ENCODE measurements around the gene STAMBPL1. TPM values are rescaled to one million over a fixed set of nuclear protein-coding genes. Genes with fewer than 3 reads are reported as not detected.

STAMBPL1 gene
- total RNA-seq, 1 experiment from 2014 or later = 25.2 TPM

DNA sequence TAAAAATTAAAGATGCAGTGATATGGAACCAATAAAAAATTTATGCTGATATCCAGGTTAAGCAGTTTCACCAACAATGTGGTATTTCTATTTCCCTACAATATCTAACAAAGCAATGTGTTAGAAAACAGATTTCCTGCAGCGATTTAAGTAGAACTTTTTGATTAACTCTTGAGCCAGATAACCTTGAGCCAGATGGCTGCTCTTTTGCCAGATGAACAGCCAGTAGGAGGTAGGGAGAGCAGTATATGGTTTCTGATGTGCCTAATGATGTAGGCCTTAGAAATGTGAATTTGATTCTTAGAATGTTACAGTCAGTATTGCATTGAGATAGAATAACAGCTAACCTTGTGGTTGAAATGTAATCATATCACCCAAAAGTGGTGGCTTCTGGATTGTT, 31.1 kb downstream of the STAMBPL1 start:
- TF ChIP-seq SIN3A (IDR thresholded peaks at IDR 0.05; ENCODE audit: borderline replicate concordance, insufficient read depth, low read depth, low read length) (no peak), POLR2AphosphoS5 (IDR thresholded peaks at IDR 0.05; ENCODE audit: low read depth, low read length) (no peak), TCF7L2 (IDR thresholded peaks at IDR 0.05; ENCODE audit: low read depth, low read length) (no peak), REST (IDR thresholded peaks at IDR 0.05; ENCODE audit: insufficient read depth in 1 of 2, low read depth in 2 of 2, low read length in 1 of 2) (no peak)
- TF ChIP-seq, protein P1, sequence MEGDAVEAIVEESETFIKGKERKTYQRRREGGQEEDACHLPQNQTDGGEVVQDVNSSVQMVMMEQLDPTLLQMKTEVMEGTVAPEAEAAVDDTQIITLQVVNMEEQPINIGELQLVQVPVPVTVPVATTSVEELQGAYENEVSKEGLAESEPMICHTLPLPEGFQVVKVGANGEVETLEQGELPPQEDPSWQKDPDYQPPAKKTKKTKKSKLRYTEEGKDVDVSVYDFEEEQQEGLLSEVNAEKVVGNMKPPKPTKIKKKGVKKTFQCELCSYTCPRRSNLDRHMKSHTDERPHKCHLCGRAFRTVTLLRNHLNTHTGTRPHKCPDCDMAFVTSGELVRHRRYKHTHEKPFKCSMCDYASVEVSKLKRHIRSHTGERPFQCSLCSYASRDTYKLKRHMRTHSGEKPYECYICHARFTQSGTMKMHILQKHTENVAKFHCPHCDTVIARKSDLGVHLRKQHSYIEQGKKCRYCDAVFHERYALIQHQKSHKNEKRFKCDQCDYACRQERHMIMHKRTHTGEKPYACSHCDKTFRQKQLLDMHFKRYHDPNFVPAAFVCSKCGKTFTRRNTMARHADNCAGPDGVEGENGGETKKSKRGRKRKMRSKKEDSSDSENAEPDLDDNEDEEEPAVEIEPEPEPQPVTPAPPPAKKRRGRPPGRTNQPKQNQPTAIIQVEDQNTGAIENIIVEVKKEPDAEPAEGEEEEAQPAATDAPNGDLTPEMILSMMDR (IDR thresholded peaks at IDR 0.05) = no peak
- Histone ChIP-seq H3K36me3 (ENCODE audit: control insufficient read depth, insufficient read depth, low read length) (peaks cover 11% of the 10 kb centered on the region; the same call in 1 of the 2 replicates), H3K4me1 (ENCODE audit: control insufficient read depth, insufficient read depth, low read length) (no peaks in the 10 kb centered on the region), H3K27me3 (ENCODE audit: control insufficient read depth, insufficient read depth, low read length) (no peaks in the 10 kb centered on the region), H3K27ac (ENCODE audit: low read length) (no peak overlapping the region), H3K4me3 (ENCODE audit: low read depth in 2 of 2, low read length in 2 of 2) (no peak overlapping the region), H3K9me3 (ENCODE audit: control insufficient read depth, insufficient read depth, low read depth, low read length) (no peaks in the 10 kb centered on the region)
- ChIA-PET POLR2A (no interaction called here), CTCF (no interaction called here)
- in situ Hi-C loops (cut with HindIII; ENCODE audit: low pct_unique_long_range_greater_than_20kb, low sequenced_read_pairs) (no loop called here), intact Hi-C loops (cut with micrococcal nuclease; ENCODE audit: unreplicated experiment) (no loop called here)
- BruUV-seq (replicated peaks) = no TSS peak
- DNase-seq (ENCODE audit: low read depth, low spot score) (no peak), ATAC-seq (no peak)

DNA sequence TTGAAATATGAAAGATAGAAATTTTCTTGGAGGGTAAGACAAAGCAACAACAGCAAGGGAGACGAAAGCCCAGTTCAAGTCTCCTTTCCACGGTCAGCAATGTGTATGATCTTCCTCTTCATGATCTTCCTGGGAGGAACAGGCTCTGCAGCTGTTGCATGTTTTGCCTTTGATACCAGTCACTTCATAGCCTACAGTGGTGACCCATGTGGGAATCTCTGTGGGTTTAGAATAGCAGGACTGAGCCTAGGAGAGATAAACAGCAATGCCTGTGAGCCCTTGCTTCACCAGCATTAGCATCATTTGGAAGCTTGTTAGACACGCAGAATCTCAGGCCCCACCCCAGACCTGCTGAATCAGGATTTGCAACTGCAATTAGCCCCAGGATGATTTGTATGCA, 31.8 kb downstream of the STAMBPL1 start:
- peaks cover 11% of the 10 kb centered on the region; the same call in 1 of the 2 replicates for H3K36me3 ChIP-seq (ENCODE audit: control insufficient read depth, insufficient read depth, low read length)
- no peak for ATAC-seq
- no peak for TF ChIP-seq SIN3A (IDR thresholded peaks at IDR 0.05; ENCODE audit: borderline replicate concordance, insufficient read depth, low read depth, low read length)
- TF ChIP-seq, protein P1 (IDR thresholded peaks at IDR 0.05) = no peak
- TF ChIP-seq POLR2AphosphoS5 (IDR thresholded peaks at IDR 0.05; ENCODE audit: low read depth, low read length) = no peak
- TF ChIP-seq REST (IDR thresholded peaks at IDR 0.05; ENCODE audit: insufficient read depth in 1 of 2, low read depth in 2 of 2, low read length in 1 of 2) = no peak
- TF ChIP-seq TCF7L2 (IDR thresholded peaks at IDR 0.05; ENCODE audit: low read depth, low read length) = no peak
- no peaks in the 10 kb centered on the region for H3K4me1 ChIP-seq (ENCODE audit: control insufficient read depth, insufficient read depth, low read length)
- POLR2A ChIA-PET = no interaction called here
- intact Hi-C loops (cut with micrococcal nuclease; ENCODE audit: unreplicated experiment) = no loop called here
- no peak for DNase-seq (ENCODE audit: low read depth, low spot score)
- in situ Hi-C loops (cut with HindIII; ENCODE audit: low pct_unique_long_range_greater_than_20kb, low sequenced_read_pairs) = no loop called here
- no peaks in the 10 kb centered on the region for H3K27me3 ChIP-seq (ENCODE audit: control insufficient read depth, insufficient read depth, low read length)
- H3K4me3 ChIP-seq (ENCODE audit: low read depth in 2 of 2, low read length in 2 of 2) = no peak overlapping the region
- H3K9me3 ChIP-seq (ENCODE audit: control insufficient read depth, insufficient read depth, low read depth, low read length) = no peaks in the 10 kb centered on the region
- no TSS peak for BruUV-seq (replicated peaks)
- no peak overlapping the region for H3K27ac ChIP-seq (ENCODE audit: low read length)
- CTCF ChIA-PET = no interaction called here
